Measurements from ENCODE around the gene SSTR4. TPM values are rescaled to one million over a fixed set of nuclear protein-coding genes. Genes with fewer than 3 reads are reported as not detected.

SSTR4 gene
- total RNA-seq, 3 donors from 2014 or later: not detected

GRCh38 chr20:23009636-23010035 is 25.5 kb upstream of the SSTR4 start:
- no peaks in the 10 kb centered on the region for H3K36me3 ChIP-seq
- H3K27ac ChIP-seq: no peak overlapping the region
- H3K4me1 ChIP-seq: no peaks in the 10 kb centered on the region
- peak in 1 of 2 donors; percentile 60 for DNase-seq (ENCODE audit: low spot score in 2 of 2)
- intact Hi-C loops (cut with DNase I; ENCODE audit: low total_unique reads): no loop called here
- H3K27me3 ChIP-seq: no peaks in the 10 kb centered on the region
- TF ChIP-seq CTCF (IDR thresholded peaks at IDR 0.05) (no peak), POLR2AphosphoS5 (IDR thresholded peaks at IDR 0.05) (no peak), POLR2A (IDR thresholded peaks at IDR 0.05) (no peak)
- no peaks in the 10 kb centered on the region for H3K9me3 ChIP-seq
- H3K4me3 ChIP-seq: no peak overlapping the region

GRCh38 chr20:23010096-23010495 is 25.0 kb upstream of the SSTR4 start:
- Histone ChIP-seq H3K9me3 (no peaks in the 10 kb centered on the region), H3K27ac (no peak overlapping the region), H3K27me3 (no peaks in the 10 kb centered on the region), H3K36me3 (no peaks in the 10 kb centered on the region), H3K4me1 (no peaks in the 10 kb centered on the region), H3K4me3 (no peak overlapping the region)
- no peak for TF ChIP-seq CTCF (IDR thresholded peaks at IDR 0.05)
- TF ChIP-seq POLR2A (IDR thresholded peaks at IDR 0.05): no peak
- TF ChIP-seq POLR2AphosphoS5 (IDR thresholded peaks at IDR 0.05): no peak
- intact Hi-C loops (cut with DNase I; ENCODE audit: low total_unique reads): no loop called here
- no peak for DNase-seq (ENCODE audit: low spot score in 2 of 2)

- Histone ChIP-seq H3K4me1 (no peaks in the 10 kb centered on the region), H3K4me3 (no peak overlapping the region), H3K36me3 (no peaks in the 10 kb centered on the region), H3K27me3 (no peaks in the 10 kb centered on the region), H3K9me3 (no peaks in the 10 kb centered on the region), H3K27ac (no peak overlapping the region)
- DNase-seq (ENCODE audit: low spot score in 2 of 2): no peak
- intact Hi-C loops (cut with DNase I; ENCODE audit: low total_unique reads): no loop called here
- TF ChIP-seq POLR2AphosphoS5 (IDR thresholded peaks at IDR 0.05) (no peak), POLR2A (IDR thresholded peaks at IDR 0.05) (no peak), CTCF (IDR thresholded peaks at IDR 0.05) (no peak)
Measured at GRCh38 chr20:23011008-23011721, 23.9 kb upstream of the SSTR4 start.

- no peaks in the 10 kb centered on the region for H3K36me3 ChIP-seq
- DNase-seq (ENCODE audit: low spot score in 2 of 2): no peak
- no peak overlapping the region for H3K4me3 ChIP-seq
- H3K27ac ChIP-seq: no peak overlapping the region
- TF ChIP-seq CTCF (IDR thresholded peaks at IDR 0.05): no peak
- no peak for TF ChIP-seq POLR2A (IDR thresholded peaks at IDR 0.05)
- TF ChIP-seq POLR2AphosphoS5 (IDR thresholded peaks at IDR 0.05): no peak
- intact Hi-C loops (cut with DNase I; ENCODE audit: low total_unique reads): no loop called here
- no peaks in the 10 kb centered on the region for H3K9me3 ChIP-seq
- no peaks in the 10 kb centered on the region for H3K27me3 ChIP-seq
- H3K4me1 ChIP-seq: no peaks in the 10 kb centered on the region
Measured at GRCh38 chr20:23013429-23013828, 21.7 kb upstream of the SSTR4 start.

GRCh38 chr20:23017516-23017915 is 17.6 kb upstream of the SSTR4 start:
- DNase-seq (ENCODE audit: low spot score in 2 of 2): no peak
- no peak overlapping the region for H3K27ac ChIP-seq
- H3K9me3 ChIP-seq: no peaks in the 10 kb centered on the region
- H3K4me3 ChIP-seq: no peak overlapping the region
- H3K36me3 ChIP-seq: no peaks in the 10 kb centered on the region
- H3K27me3 ChIP-seq: no peaks in the 10 kb centered on the region
- H3K4me1 ChIP-seq: no peaks in the 10 kb centered on the region
- intact Hi-C loops (cut with DNase I; ENCODE audit: low total_unique reads): no loop called here
- TF ChIP-seq CTCF (IDR thresholded peaks at IDR 0.05) (no peak), POLR2AphosphoS5 (IDR thresholded peaks at IDR 0.05) (no peak), POLR2A (IDR thresholded peaks at IDR 0.05) (no peak)
